ENCODE results near the gene PHF21A.

DNA sequence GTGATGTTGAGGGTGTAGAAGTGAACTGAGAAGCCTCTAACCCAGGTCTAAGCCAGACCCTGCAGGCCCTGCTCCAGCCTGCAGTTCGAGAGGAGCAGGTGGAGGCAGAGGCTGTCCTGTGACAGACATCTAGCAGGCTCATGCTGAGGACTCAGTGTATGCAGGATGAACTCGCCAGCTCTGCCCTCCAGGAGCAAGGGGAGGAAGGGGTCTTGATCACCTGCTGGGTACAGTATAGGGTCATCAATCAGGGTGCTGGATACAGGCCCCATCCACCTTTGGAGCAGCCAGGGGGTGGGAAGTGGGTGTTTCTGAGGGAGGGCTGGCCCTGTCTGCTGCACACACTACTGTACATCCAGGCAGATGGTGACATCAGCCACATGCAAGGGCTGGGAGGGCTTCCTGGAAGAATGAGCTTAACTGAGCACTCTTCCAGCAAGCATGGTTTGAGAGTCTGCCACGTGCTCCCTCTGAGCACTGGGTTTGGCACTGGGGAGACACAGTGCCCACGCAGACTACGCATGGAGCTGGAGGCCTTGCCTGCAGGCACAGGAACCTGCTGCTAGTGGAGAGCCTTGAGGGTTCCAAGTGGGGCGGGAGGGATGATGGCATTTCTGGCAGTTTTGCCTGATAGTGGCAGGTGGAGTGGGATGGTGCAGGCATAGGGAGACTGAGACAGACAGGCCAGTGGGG lies 226.6 kb downstream of the PHF21A start:
- TF ChIP-seq, protein P1, sequence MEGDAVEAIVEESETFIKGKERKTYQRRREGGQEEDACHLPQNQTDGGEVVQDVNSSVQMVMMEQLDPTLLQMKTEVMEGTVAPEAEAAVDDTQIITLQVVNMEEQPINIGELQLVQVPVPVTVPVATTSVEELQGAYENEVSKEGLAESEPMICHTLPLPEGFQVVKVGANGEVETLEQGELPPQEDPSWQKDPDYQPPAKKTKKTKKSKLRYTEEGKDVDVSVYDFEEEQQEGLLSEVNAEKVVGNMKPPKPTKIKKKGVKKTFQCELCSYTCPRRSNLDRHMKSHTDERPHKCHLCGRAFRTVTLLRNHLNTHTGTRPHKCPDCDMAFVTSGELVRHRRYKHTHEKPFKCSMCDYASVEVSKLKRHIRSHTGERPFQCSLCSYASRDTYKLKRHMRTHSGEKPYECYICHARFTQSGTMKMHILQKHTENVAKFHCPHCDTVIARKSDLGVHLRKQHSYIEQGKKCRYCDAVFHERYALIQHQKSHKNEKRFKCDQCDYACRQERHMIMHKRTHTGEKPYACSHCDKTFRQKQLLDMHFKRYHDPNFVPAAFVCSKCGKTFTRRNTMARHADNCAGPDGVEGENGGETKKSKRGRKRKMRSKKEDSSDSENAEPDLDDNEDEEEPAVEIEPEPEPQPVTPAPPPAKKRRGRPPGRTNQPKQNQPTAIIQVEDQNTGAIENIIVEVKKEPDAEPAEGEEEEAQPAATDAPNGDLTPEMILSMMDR (IDR thresholded peaks at IDR 0.05): no peak
- TF ChIP-seq POLR2A (IDR thresholded peaks at IDR 0.05): no peak

Measured in uterus (tissue), 2 donors.